ENCODE results near the gene NDUFA3.

NDUFA3 gene

DNA sequence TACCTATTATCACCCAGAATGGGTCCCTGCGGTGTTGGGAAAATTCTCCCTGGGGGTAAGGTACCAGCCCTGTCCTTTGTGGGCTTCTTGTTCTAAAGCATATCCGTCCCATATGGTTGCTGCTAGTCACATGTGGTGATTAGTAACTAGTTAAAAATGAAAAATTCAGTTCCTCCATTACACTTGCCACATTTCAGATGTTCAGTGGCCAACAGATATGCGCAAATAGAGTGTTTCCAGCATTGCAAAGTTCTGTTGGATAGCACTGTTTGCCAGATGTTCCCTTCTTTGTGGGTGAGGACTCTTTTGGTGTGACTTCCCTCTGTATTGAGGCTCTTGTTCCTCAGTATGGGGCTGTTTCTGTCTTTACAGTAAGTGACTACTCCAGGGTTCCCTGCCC, 38.7 kb downstream of the NDUFA3 start:
- no peak for DNase-seq

DNA sequence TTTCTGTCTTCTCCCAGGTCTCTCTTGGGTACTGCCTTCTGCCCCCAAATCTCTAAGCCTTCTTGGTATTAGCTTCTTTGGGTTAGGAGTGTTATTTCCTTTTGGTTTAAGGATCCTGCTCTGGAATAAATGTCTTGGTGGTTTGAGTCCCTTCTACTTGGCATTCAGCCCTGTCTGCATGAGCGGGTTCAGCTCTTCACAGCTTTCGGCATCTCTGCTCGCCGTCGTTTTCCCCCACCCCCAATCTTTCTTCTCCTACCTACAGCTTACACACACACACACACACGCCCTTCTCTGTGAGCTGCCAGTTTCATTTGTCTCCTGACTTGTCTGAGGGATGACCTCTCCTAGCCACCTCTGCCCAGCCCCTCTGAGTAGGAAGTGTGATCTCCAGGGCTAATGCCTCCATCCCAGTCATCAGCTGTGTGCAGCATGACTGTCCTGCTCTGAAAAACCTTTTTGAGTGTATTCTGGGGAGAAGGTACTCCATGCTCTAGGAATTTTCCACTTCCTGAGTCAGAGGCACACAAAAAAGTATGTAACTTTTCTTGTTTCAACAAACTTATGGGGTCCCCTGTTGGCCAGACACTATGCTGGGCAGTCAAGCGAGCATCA, 39.6 kb downstream of the NDUFA3 start:
- DNase-seq: no peak

DNA sequence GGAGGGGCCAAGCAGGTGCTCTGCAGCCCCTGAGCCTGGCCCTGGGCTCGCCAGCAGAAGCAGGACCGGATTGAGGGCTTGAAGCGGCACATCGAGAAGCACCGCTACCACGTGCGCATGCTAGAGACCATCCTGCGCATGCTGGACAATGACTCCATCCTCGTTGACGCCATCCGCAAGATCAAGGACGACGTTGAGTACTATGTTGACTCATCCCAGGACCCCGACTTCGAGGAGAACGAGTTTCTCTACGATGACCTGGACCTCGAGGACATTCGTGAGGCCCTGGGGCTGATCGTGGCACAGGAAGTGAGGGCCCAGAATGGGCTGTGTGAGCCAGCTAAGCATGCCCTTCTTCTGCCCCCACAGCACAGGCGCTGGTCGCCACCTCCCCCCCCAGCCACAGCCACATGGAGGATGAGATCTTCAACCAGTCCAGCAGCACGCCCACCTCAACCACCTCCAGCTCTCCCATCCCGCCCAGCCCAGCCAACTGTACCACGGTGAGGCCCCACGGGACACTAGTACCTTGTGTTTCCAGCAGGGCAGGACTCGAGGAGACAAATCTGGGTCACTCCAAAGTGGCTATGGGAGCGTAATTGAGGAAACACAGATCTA, 43.0 kb downstream of the NDUFA3 start:
- DNase-seq: no peak

DNA sequence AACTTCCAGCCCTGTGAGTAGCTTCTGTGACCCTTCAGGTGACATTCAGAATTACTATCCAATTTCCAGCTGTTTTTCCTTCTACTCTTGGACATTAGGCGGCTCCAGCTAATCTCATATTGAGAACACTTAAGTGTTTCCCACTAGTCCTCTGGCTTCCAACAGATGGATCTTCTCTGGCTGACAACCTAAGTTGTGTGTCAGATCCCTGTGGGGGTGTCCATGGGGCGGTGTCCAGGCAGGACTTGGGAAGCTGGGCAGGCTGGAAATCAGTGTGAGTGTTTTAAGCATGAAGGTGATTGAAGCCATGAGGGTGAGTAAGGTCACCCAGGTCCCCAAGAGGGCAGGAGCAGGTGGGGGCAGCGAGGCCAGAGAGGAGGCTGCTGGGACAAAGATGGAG, 45.0 kb downstream of the NDUFA3 start:
- no peak for DNase-seq

DNA sequence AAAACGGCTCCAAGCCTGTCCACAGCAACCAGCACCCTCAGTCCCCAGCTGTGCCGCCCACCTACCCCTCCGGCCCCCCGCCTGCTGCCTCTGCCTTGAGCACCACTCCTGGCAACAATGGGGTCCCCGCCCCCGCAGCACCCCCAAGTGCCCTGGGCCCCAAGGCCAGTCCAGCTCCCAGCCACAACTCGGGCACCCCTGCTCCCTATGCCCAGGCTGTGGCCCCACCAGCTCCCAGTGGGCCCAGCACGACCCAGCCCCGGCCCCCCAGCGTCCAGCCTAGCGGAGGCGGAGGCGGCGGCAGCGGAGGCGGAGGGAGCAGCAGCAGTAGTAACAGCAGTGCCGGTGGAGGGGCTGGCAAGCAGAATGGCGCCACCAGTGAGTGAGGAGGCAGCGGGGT, 45.5 kb downstream of the NDUFA3 start:
- DNase-seq: no peak

DNA sequence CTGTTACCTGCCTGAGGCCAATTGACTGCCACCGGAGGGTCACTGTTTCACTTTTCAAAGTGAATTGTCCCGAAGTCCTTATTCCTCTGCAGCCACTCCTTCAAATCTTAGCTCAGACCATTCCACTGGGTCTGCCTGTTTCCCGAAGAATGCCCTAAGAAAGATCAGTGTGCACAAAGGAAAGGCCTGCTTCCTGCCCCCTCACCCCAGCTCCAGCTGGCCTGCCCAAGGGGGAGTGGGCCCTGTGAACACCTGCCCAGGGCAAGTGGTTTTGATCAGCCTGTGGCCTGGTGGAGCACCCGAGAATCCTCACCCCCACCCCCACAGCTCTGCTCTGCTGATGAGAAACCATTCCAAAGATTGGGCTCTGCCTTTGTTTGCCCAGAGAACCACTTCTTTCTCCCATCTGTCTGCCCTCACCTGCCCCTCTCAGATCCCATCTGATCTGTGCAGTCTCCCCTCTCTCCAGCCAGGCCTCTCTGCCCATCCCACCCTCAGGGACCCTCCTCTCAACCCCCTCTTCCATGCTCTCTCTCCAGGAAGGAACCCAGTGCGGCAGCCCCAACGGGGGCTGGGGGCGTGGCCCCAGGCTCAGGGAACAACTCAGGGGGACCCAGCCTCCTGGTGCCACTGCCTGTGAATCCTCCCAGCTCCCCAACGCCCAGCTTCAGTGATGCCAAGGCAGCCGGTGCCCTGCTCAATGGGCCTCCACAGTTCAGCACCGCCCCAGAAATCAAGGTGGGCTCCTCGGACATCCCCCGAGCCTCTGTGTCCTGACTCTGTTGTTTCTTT, 46.6 kb downstream of the NDUFA3 start:
- DNase-seq: no peak

DNA sequence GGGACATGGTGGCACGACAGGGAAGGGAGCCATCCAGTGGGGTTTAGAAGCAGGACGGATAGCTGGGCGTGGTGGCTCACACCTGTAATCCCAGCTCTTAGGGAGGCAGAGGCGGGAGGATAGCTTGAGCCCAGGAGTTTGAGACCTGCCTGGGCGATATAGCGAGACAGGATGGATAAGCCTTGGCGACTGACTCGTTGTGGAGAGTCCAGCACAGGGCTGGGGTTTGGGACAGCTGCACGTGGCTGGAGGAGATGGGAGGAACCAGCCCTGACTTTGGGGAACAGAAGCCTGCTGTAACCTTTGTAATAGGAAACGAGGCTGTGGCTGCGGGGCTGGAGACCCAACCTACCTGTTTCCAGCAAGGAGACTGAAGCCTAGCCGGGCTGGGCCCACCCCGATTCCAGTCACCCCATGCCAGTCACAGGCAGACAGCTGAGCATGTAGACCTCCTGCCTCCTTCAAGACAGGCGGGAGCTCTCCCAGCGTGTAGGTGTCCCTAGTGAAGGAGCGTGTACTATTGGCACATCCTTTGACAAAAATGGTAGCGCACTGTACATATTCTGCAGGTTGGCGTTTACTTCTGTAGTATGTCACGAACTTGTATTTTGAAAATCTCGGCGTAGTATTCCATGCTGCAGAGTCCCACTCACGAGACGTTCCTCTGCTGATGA, 48.8 kb downstream of the NDUFA3 start:
- no peak for DNase-seq

DNA sequence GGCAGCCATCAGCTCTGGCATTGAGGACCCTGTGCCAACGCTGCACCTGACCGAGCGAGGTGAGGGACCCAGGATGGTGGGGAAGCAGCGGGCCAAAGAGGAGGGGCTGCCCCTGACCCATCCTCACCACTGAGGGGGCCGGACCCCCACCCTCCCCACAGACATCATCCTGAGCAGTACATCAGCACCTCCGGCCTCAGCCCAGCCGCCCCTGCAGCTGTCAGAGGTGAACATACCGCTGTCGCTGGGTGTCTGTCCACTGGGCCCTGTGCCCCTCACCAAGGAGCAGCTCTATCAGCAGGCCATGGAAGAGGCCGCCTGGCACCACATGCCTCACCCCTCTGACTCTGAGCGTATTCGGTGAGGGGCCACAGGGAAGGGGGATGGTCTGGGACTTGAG, 49.6 kb downstream of the NDUFA3 start:
- DNase-seq: no peak

DNA sequence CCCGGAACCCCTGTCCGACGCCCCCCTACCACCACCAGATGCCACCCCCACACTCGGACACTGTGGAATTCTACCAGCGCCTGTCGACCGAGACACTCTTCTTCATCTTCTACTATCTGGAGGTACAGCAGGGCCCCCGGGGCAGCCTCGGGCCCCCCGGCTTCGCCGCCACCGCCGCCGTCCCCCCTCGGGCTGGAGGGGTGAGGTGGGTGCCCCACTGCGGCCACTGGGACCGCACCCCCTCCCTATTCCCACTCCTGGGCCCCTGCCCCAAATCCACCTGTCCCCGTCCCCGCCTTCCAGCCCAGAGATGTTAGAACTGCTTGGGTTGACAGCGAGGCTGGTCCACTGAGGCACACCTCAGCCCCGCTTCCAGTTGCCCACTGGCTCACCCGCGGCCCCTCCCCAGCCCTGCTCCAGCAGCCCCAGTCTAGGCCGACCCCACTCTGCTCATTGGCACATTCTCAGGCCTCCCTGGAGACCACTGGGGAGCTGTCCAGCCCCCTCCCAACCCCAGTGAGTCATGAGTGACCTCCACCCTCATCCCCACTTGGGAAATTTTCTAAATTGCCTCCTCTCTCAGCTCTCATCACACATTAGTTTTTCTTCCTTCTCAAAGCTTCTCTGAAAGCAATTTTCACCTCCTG, 50.3 kb downstream of the NDUFA3 start:
- no peak for DNase-seq

DNA sequence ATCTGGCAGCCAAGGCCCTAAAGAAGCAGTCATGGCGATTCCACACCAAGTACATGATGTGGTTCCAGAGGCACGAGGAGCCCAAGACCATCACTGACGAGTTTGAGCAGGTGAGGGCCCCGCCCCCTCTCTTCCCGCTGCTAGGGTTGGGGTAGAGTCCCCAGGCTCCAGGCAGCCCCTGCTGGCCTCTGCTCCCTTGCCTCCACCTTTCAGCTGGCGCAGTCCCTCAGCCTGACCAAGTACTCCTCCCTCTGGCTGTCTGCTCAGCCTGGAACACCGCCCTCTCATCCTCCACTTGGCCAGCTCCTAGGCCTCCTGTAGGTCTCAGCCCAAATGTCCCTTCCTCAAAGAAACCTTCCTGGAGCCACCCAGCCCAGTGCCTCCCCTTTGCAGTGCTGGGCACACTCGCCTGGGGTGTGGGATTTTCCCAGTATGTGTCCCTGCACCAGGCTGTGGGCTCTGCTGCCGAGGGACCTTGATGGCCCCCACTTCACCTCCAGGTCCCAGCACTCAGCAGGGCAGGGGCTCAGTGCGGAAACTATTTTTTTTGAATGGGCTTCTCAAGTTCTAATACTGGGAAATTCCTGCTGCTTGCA, 51.2 kb downstream of the NDUFA3 start:
- no peak for DNase-seq

DNA sequence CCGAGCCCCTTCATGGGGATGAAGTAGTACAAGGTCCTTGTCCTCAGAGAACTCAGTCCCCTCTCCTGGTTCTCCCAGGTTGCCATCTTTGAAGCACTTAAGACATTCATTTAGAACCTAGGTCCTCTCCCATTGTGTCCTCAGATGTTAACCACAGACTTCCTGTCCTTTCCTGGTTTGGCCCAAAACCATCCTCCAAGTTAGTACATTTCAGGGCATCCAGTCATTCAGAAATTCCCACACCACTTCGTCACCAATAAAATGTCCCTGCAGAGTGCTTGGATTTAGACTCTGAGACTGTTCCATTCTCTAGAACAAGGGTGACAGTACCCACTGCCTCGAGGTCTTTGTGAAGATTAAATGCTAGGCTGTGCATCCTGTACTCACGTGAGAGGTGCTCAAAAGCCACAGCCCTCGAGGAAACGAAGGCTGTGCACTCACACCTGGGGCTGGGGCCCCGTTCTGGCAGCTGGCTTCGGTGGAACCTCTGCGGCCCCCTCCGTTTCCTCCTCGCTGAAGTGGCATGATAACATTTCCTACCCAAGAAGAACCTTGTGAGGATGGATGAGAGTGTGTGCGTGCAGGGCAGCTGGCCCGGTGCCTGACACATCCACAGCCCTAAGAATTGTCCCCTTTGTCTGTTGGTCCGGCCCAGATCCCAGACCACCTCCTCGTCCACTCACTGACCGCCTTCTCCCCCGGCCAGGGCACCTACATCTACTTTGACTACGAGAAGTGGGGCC, 52.1 kb downstream of the NDUFA3 start:
- no peak for DNase-seq

DNA sequence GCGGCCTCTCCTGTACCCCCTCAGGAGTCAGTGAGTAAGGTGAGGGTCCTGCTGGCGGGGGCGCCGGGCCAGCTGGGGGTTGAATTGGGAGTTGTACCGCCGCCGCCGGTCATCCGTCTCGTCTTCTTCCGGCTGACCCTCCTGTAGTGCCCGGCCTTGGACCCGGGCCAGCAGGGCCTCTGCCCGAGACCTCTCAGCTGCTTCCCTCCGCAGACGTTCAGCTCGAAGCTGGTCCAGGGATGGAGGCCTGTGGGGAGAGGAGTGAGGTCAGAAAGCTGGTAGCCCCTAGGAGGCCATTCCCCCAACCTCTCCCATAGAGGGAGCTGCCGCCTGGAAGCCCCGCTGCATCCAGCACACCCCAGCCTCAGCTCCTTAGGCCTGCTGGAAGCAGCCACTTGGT, 53.0 kb downstream of the NDUFA3 start:
- DNase-seq: no peak

DNA sequence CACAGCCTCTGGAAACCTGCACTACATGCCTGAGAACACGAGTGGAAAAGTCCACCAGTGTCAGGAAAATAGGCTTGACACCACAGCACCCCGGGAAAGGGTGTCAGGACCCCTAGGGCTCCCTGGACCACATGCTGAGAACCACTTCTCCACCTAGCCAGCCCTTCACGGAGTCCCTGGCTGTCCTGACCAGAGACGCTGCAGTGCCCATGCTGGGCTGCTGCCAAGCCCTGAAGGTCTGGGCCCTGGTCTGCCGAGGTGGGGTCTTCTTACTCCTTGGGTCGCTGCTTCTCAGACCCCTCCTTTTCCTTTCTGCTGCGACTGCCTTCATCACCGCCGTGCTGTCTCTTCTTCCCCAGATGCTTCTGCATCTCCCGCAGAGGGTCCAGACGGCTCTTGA, 53.8 kb downstream of the NDUFA3 start:
- no peak for DNase-seq

DNA sequence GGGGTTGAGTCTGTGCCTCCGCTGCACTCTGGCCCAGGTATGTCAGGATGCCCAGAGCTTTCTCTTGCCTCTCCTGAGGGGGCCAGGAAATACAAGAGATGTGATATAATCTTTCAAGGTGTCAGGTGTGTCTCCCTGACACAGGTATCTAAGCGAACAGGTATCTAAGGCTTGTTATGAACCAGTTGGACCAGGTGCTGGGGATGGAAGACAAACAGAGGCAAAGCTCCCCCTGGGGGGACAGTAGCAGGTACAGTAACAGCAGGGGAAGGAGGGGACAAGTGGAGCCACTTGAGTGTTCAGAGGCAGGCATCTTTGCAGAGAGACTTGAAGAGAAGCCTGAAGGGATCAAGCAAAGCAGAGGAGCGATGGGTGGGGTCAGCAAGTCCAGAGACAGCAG, 54.3 kb downstream of the NDUFA3 start:
- DNase-seq: no peak
